CD4-positive, alpha-beta T cell treated with Interferon gamma for 1 hour (primary cell): Measurements from ENCODE around the gene RAB7B.

Experiments used
- DNase-seq: peaks from one replicate; pipeline ENCODE4 v3.0.0-alpha.2; 2020

RAB7B gene

GRCh38 chr1:205945069-205945468 is 58.1 kb downstream of the RAB7B start:
- DNase-seq: no peak

- DNase-seq: no peak
These were observed 58.7 kb downstream of the RAB7B start for GRCh38 chr1:205944525-205944924.

GRCh38 chr1:205943245-205943644 is 60.0 kb downstream of the RAB7B start, which contains the start of gene SLC26A9:
SLC26A9 (minus strand) TSS chr1:205943456; CDS start chr1:205935820, 7,636 bp downstream.
- DNase-seq: no peak

GRCh38 chr1:205942631-205943159 is 60.5 kb downstream of the RAB7B start:
- DNase-seq: no peak

GRCh38 chr1:205940710-205941109 is 62.5 kb downstream of the RAB7B start:
- no peak for DNase-seq

- no peak for DNase-seq
These were observed 63.4 kb downstream of the RAB7B start for GRCh38 chr1:205939690-205940330.

GRCh38 chr1:205938682-205939081 is 64.5 kb downstream of the RAB7B start:
- no peak for DNase-seq

- DNase-seq: no peak
These were observed 66.2 kb downstream of the RAB7B start for GRCh38 chr1:205936846-205937586.

- no peak for DNase-seq
These were observed 66.9 kb downstream of the RAB7B start for GRCh38 chr1:205936311-205936710.

- no peak for DNase-seq
These were observed 67.3 kb downstream of the RAB7B start for GRCh38 chr1:205935869-205936268.

GRCh38 chr1:205934788-205935187 is 68.4 kb downstream of the RAB7B start:
- DNase-seq: no peak

GRCh38 chr1:205933671-205934618 is 69.2 kb downstream of the RAB7B start:
- DNase-seq: peak; percentile 9

GRCh38 chr1:205932776-205933175 is 70.4 kb downstream of the RAB7B start:
- DNase-seq: no peak

GRCh38 chr1:205930799-205931281 is 72.4 kb downstream of the RAB7B start:
- no peak for DNase-seq

GRCh38 chr1:205930195-205930577 is 73.0 kb downstream of the RAB7B start:
- DNase-seq: no peak

- DNase-seq: no peak
These were observed 73.5 kb downstream of the RAB7B start for GRCh38 chr1:205929496-205930194.

- DNase-seq: no peak
These were observed 74.9 kb downstream of the RAB7B start for GRCh38 chr1:205928317-205928716.

- DNase-seq: no peak
These were observed 75.5 kb downstream of the RAB7B start for GRCh38 chr1:205927676-205928075.

GRCh38 chr1:205927247-205927646 is 75.9 kb downstream of the RAB7B start:
- no peak for DNase-seq
